GM11168 (cell line): ENCODE data around the gene BCL2.

ENCODE experiments used
- in situ Hi-C: fragments of 300-500 bp; cut with MboI; formaldehyde crosslinking; loops from one replicate; pipeline ENCODE4 v1.12.0; 2022; ENCODE audit warnings: low sequenced_read_pairs; ENCODE audit not compliant: unreplicated experiment

Gene BCL2

DNA sequence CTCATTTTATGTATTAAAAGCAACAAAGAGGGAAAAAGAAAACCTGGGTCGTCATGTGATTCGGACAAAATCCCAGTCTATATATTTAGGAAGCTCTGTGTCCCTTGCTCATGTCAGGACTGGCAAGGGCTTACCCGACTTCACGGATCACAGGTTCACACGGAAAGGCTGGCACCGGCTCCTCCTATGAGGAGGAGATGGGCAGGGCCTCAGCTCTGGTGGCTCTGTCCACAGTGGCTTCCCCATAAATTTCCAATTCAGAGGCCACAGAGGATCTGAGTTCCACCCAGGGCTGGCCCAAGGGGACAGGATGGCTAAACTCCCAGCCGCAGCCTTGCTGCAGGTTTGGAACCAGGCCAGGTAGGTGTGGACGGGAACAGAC, 186.8 kb downstream of the BCL2 start:
- in situ Hi-C loops: no loop called here

DNA sequence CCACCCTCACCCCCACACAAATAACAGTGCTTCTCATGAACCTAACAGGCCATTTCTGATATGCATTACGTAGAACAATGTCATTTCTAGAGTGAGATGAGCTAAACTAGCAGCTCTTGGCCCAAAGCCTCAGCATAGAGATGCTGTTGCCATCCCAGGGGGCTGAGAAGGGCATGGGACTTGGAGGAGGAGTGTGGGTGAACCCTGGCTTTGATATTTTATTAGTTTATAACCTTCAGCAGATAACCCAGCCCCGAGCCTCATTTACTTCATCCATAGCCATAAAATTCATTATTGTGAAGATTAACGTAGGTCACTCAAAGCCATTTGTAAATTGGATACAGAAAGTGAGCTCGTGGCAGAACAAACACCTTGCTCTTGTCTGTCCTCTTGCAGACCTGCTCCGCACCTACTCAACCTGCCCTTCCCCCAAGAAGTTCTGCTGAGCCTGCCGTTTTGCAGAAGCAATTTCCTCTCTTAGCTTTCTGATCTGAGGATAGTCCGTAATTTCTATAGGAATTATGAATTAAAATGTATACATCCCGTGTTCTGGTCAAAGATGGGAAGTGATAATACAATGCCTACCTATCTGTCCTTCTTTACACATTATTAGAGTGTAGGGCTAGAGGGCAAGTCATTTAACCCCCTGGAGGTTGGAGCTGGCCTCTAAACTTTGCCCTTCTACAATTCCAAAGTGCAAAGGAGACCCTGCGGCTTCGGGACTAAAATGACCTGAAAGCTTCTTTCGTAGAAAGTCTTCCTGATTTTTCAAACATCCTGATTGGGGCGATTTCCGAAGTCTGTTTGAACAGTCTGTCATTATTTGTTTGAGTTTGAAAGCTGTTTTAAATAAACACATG, 187.4 kb downstream of the BCL2 start:
- in situ Hi-C loops: no loop called here

DNA sequence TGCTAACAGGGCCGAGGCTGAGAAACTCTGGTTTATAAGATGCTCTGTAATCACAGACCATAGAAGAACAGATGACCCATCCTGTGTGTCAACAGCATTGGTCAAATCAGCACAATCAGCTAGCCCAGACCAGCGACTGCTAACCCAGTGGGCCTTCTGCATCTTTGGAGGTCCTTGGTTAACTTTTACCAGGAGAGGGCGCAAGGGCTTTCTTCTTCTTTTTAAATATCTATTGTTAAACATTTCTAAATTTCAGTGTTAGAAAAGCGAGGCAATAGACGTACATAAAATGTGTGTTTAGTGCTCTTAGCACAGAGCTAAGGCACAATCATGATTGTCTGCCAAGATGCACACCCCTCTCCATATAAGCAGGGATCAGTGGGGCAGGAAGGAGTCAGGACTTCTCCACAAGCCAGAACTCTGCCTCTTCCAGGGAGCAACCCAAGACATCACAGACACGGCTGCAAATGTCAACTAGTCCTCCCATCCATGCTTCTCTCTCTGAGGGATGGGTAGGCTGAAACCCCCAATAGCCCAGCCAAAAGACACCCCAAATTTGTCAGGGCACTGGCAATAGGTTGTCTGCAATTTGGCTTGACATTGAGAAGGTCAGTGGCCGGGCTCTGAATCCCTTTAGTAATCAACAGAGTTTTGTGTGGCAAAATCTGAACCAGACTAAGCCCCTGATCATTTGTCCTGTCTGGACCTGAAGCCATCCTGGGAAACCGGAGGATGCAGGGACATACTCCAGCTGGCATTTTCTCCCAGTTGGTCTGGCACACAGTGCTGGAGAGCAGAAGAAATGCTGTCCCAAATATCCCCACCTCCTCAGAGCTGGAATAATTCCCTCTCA, 188.2 kb downstream of the BCL2 start:
- in situ Hi-C loops: no loop called here

DNA sequence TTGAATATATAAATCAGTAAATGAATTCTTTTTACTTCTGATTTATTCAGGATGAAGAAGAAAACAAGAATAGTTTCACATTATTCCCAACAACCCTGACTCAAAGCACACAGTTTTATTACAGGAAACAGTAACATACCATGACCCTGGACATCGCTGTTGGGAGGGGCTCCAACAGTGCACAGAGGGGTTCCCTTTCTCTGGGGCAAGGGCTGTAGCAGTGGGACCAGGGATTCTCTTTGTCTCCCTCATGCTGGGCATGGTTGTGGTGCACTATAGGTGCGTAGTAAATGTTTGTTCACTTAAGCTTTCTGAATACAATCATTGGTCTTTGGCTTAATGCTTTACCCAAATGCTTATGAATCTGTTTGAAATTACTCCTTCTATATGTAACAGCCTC, 189.4 kb downstream of the BCL2 start:
- in situ Hi-C loops: no loop called here

DNA sequence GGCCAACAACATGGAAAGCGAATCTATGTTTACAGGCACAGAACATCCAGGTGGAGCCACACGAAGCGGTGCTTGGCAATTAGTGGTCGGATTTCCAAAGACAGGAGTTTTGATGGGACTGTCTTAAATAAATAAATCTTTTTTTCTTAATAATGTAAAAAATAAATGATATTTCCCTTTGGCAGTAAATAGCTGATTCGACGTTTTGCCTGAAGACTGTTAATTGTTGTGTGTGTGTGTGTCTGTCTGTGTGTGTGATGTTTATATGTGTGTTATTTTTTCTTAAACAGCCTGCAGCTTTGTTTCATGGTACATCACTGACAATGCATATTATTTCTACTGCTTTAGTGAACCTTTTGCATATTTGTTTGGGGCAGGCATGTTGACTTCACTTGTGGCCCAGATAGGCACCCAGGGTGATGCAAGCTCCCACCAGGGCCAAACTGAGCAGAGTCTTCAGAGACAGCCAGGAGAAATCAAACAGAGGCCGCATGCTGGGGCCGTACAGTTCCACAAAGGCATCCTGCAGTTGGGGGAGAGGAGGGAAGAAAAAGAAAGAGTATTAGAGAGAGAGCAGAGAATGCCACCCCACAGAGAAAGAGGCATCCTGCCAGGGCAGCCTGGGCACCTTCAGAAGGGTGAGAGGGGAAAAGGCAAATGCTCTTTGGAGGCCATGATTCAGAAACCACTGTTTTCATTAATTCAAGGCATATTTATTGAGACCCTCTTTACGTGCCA, 191.2 kb downstream of the BCL2 start:
- in situ Hi-C loops: no loop called here

DNA sequence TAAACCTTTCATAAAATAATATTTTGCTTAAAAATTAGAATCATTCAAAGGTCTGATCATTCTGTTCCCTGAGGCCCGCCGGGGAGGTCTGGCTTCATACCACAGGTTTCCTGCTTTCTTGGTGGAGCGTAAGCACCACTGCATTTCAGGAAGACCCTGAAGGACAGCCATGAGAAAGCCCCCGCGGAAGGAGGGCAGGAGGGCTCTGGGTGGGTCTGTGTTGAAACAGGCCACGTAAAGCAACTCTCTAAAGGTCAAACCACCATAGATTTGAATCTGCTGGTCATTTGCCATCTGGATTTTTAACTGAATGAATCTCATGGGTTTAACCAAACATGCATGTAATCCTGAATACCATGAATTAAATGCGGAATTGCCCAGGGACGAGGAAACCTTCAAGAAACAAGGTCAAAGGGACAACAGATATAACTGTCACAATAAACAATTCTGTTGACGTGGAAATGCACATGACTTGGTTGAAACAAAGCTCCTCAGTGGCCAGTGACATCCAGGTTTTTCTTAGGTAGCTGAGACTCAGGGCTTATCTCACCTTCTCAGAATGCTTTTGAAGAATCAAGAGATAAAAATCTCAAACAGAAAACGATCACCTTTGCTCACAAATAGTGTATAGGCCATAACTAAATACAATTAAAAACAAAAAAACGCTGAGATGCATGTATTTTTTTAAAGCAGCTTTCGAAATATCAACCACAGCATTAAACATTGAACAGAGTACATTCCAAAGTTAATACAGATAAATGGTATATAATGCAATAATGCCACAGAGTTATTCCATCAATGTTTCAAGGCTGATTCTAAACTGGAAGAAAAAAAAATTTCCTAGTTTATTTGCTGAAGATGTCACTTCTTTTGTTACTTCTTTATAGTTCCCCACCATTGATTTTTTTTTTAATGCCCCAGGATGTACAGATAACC, 193.2 kb downstream of the BCL2 start:
- in situ Hi-C loops: no loop called here

DNA sequence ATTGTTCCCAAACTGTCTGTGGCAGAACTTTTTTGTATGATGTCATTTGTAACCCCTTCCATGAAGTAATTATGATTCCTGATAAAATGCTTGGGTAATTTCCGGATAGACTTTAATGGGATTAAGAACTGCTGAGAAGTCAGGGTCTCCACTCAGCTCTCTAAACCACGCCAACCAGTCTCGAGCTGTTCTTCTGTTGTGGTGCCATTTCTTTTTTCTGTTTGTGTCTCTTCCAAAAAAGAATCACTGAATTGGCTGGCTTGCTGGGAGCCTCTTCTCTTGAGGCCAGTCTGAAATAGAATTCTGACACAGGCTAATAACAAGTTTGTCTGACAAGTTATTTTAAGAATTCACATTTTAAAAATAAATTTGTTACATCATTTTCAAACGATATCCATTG, 198.9 kb downstream of the BCL2 start:
- in situ Hi-C loops: no loop called here

- in situ Hi-C loops: no loop called here
Observed at GRCh38 chr18:63119647-63120046, 199.9 kb downstream of the BCL2 start.

DNA sequence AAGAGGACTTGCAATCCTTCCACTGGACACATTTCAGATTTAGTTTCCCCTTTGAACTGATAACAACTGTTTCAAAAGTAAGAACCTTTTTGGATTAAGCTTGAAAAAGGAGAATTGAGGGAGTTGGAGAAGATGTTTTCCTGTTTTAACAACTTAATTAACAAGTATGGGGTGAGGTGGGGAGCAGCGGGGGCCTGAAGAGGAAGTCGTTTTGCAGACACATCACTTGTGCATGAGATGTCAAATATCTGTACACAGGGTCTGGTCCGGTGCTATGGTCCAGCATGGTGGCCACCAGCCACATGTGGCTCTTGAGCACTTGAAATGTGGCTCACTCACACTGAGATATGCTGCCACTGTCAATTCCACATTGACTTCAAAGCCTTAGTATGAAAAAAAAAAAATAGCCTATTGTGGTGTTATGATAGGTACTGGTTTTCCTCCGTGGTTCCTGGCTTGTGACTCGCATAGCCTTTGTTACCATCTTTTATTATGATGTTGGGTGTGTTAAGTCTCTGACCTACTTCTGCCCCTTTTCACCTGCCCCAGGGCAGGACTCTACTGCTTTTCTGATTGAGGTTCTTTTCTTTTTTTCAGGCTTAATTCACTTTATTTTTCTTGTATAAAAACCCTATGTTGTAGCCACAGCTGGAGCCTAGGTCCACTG, 205.5 kb downstream of the BCL2 start:
- in situ Hi-C loops: no loop called here

DNA sequence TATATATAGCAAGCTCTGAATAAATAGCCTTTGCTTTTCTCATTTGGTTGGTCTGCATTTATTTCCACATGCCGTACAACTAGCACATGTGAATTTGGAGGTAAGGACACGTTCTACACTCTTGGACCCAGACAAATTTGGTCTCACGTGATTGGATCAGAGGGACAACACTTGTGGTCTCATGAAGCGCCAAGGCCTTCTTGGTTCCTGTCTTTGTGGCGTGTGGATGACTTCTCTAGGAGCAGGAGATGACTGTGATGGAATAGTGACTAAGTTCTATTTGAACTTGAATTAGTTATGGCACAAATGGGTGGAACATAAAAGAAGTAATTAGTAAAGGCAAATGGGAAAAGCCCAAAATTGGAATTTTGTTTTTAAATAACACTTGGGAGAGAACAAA, 206.9 kb downstream of the BCL2 start:
- in situ Hi-C loops: no loop called here

DNA sequence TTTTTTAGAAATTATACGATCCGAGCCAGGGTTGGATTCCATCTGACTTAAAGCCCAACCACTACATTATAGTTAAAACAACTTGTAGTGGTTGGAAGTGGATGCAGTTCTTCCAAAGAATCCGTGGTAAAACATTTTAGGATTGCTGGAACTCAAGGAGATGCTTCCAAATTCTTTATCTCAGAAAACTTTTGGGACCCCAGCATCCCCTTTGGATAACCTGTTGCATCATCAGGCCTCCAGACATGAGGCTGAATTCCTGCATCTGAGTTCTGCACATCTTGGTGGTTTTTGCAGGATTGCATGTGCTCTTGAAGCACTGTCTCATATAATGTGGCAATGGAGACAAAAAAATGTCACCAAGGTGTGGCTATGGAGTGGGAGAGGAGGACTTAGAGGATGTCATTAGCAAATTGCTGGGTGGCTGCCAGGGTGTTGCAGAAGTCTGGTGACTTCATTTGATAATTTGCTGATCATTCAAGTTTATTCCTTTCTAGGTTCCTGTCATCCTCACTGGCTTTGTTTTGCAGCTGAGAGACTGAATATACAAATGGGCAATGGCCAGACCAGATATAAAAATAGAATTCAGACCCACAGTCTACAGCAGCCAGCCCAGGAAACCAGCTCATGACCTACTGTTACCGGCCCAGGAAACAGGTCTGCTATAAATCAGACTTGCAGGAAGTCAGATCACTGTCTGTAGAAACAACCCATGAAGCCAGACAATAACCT, 207.7 kb downstream of the BCL2 start:
- in situ Hi-C loops: no loop called here

- in situ Hi-C loops: no loop called here
Observed at GRCh38 chr18:63109802-63110201, 209.8 kb downstream of the BCL2 start.

DNA sequence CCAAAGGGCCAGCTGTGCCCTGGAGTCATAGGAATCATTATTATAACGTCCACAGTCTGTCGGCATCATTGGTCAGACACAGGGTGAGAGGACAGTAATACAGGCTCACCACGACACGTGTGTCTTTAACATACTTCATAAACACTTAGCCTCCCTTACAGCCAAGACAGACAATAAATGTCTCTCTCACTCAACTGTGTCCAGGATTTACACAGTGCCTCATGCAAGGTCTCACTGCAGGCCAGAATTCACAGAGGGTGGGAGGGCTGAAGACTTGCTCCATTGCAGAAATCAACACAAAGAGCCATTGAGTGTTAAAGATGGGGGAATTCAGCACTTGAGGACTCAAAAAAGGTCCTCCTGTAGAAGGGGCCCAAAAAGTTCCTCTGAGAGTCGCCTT, 210.5 kb downstream of the BCL2 start:
- in situ Hi-C loops: no loop called here

GRCh38 chr18:63107931-63108330, 211.6 kb downstream of the BCL2 start:
- in situ Hi-C loops: no loop called here

- in situ Hi-C loops: no loop called here
Observed at GRCh38 chr18:63107171-63107845, 212.3 kb downstream of the BCL2 start.

DNA sequence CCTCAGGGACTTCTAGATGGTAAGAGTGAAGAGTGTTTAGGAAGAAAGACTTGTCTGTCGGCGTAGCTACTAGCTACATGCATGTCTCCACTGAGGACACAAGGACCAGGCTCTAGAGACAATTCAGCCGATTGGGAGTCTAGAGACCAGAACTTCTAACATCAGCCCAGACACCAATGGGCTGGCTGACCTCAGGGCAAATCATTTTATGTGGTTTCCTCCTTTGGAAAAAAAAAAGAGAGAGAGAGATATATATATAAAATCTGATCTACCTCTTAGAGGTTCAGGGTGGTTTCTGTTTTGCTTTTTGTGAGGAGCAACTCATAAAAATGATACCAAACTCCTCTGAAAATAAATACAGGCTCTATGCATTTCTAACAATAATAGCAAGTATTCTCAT, 212.8 kb downstream of the BCL2 start:
- in situ Hi-C loops: no loop called here

- in situ Hi-C loops: no loop called here
Observed at GRCh38 chr18:63105636-63106316, 213.8 kb downstream of the BCL2 start.

DNA sequence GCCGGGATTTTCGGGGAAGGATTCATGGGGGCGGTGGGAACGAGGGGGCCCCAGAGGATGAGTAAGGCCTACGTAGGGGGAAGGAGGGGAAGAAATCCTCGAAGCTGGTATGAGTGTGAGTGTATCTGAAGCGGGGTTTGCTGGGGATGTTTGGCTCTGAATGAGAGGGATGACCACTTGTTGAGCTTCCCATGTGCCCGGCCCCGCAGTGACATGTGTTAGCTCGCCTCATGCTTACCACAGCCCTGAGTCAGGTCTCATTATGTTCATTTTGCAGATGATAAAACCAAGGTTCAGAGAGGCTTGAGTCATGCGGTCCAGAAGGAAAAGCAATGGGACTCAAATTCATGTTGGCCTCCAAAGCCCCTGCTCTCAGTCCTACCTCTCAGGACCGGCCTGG, 214.7 kb downstream of the BCL2 start:
- in situ Hi-C loops: no loop called here
